Measurements from ENCODE around the gene RABL2A. TPM values are rescaled to one million over a fixed set of nuclear protein-coding genes. Genes with fewer than 3 reads are reported as not detected.
"Not testable (repeated sequence)": the region's sequence is repeated elsewhere in the genome, so short reads cannot be mapped to it uniquely, and the experiment has no call there.

Gene RABL2A
- 10 to 100 TPM; 10.8 to 15.3 TPM for total RNA-seq
- long read RNA-seq, donor 1, partial matches to known transcripts = 4 of 8 reads
- long read RNA-seq, donor 1, other reads (novel, unspliced or antisense) = 4 of 8 reads
- long read RNA-seq, donor 2, partial matches to known transcripts = 3 of 12 reads
- long read RNA-seq, donor 2, other reads (novel, unspliced or antisense) = 5 of 12 reads

DNA sequence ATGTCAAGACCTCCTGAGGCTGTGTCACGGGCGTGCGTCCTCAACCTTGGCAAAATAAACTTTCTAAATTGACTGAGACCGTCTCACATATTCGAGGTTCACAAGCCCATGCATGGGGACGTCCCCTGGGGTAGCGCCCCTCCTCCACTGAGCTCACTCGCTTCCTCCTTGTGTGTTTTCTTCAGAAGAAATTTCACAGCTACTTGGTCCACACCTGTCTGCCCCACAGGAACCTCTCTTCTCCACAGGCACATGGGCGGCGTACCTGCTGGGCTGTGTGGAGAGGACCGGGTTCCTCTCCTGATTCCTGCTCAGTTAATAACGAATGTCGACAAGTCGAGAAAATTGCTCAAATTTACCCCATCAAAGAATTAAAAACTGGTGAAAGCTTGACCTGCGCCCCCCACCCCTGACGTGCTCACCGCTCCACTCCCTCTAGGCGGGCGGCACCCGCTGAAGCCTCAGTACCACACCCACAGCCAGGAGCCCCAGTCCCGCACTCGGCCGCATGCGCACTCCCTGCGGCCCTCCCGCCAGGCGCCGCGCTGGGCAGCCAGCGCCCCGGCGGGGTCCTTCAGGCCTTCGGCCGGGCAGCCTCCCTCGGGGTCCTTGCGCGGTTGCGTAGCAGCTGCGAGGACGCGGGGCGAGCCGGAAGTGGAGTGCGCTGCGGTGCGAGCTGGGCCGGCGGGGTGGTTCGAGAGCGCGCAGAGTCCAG is at the start of gene RABL2A:
TSS of gene RABL2A (plus strand) at position 651 of the 715 bp plus-strand sequence. CDS start 1,341 bp downstream, outside the sequence.
- DNase-seq (ENCODE audit: low spot score) = peak; percentile 96
- intact Hi-C loops (cut with DNase I) = not testable (repeated sequence)

DNA sequence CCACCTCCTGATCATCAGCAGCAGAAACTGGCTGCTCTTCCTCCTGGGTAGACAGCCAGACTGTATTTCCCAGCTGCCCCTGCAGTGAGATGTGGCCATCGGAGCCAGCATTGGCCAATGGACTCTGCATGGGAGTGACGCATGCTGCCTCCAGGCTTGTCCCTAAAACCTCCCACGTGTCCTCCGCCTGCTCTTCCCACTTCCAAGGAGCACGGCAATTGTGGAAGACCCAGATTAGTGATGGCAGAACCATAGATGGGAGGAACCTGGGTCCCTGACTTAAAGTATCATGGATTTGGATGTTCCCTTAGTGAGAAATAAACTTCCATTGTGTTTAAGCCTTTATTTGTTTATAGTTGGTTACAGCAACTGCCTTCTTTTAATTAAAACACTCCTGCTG is 48.6 kb upstream of the RABL2A start:
- intact Hi-C loops (cut with DNase I) = not testable (repeated sequence)
- peak; percentile 80 for DNase-seq (ENCODE audit: low spot score)

DNA sequence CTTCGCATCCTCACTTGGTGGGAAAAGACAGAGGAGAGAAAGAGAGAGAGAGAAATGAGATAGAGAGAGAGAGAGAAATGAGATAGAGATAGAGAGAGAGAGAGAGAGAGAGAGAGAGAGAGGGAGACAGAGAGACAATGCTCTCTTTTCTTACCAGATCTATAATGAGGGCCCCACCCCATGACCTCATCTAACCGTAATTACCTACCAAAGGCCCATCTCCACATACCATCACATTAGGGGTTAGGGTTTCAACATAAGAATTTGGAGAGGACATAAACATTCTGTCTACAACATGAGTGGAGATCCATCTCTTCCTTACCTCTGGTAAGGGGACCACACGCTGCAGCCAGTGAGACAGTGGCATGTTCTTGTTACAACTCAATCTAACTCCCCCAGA is 44.6 kb upstream of the RABL2A start:
- DNase-seq (ENCODE audit: low spot score); intact Hi-C loops (cut with DNase I): not testable (repeated sequence)

DNA sequence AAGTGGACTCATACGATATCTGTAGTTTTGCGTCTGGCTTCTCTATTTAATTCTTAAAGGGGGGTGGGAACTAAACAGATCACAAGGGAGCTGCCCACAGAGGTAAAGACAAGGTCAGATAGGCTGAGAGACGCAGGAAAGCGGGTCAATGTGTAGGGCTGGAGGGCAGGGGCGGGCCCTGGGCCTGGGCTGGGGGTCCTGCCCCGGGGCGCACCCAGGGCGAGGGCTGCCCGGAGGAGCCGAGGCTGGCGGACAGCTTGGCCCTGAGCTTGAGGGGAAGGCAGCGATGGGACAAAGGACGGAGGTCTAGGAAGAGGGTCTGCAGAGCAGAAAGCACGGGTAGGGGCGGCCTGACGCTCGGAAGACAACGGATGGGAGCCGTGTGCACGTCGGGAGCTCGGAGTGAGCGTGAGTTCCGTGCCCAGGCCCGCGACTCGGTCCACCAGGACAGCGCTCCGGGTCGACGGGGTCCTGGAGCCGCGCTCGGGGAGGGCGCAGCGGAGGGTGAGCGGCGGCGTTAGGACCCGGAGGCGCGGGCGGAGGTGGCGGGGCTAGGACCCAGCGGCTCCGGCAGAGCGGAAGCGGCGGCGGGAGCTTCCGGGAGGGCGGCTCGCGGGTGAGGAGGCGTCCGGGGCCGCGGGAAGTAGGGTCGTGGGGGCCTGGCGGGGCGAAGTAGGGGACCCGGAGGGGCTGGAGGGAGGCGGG is 43.4 kb upstream of the RABL2A start:
- DNase-seq (ENCODE audit: low spot score) = peak; percentile 95

DNA sequence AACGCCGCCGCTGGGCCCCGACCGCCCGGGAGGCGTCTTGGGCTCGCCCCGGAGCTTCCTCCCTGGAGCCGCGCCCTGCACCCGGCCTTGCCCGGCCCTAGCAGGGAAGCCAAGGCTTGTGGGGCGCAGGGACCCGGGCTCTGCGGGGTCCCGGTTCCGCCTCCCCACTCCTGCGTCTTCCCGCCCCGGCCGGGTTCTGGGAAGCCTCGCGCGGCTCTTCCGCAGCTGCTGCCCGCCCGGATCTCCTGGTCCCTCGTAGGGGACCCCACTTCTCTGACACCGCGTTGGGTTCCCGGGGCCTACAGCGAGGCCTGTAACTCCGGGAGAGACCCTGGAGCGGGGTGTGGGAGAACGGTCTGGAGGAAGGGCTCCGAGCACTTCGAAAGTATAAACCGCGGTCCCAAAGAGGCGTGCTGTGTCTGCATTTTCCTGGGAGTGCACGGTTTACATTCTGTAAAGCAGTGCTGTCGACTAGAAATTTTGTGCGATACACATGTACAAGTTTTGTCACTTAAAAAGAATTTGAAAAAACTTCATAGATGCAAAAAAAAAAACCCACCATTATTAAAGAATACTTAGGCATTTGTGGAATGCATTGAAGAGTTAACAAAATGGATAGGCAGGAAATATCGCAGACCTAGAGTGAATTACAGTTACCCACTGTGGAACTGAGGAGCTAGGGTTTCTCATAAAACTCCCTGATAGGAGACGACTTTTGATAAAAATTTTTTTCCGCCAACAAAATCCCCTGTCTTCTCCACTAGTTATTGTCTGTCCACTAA is 42.6 kb upstream of the RABL2A start:
- intact Hi-C loops (cut with DNase I) = not testable (repeated sequence)
- peak; percentile 74 for DNase-seq (ENCODE audit: low spot score)

More for the DNA sequence above, 43.4 kb upstream of the RABL2A start:
- intact Hi-C loops (cut with DNase I) = not testable (repeated sequence)

DNA sequence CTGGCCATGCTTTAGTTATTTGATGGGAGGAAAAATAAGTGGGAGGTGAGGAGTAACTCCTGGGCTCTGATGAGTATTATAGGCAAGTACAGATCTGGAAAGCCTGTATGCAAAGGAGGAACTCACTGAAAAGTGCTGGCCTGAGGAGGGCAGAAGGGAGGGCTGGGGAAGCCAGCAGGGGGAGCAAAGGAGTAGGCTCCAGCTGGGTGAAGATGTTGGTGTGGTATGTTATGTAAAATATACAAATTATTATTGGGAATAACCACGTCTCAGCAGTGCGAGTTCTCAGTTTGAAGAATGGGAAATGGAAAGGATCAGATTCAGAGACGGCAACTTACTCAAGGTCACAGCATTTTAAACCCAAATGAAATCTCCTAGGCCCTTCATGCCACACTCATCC is 39.9 kb upstream of the RABL2A start:
- intact Hi-C loops (cut with DNase I) = not testable (repeated sequence)
- DNase-seq (ENCODE audit: low spot score) = peak; percentile 81

DNA sequence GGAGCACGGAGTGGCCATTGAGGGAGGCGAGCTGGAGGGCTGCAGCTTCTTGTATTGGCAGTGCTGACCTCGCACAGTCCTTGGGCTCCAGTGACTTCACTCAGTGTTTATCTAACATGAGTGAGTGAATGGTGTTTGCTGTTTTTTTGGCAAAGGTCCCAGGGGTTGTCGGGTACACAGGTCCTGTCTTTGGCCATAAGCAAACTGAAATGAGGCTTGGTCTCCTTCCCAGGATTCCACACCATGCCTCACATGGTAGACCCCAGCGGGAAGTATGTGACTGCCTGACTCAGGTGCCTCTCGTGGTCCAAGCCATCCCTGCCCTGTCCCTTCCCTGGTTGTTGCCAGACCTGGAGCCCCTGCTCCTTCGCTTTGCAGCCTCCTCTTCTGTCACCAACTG is 37.5 kb upstream of the RABL2A start:
- intact Hi-C loops (cut with DNase I); DNase-seq (ENCODE audit: low spot score): not testable (repeated sequence)

DNA sequence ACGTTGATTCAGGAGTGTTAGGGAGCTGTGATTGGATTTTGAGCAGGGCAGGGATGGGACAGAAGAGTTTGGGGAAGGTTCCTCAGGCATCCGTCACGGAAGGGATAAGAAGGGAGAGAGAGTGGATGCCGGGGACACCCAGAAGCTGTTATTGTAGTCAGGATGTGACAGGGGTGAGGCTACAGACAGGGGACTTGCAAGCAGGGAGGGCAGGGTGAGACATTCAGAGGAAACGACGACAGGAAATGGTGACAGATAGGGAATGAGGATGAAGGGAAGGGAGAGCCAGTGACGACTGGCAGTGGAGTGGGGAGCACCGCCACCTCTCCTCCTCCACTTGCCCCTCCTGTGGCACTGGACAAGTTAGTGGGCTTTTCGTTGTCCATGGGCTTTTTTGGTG is 35.1 kb upstream of the RABL2A start:
- DNase-seq (ENCODE audit: low spot score); intact Hi-C loops (cut with DNase I): not testable (repeated sequence)

DNA sequence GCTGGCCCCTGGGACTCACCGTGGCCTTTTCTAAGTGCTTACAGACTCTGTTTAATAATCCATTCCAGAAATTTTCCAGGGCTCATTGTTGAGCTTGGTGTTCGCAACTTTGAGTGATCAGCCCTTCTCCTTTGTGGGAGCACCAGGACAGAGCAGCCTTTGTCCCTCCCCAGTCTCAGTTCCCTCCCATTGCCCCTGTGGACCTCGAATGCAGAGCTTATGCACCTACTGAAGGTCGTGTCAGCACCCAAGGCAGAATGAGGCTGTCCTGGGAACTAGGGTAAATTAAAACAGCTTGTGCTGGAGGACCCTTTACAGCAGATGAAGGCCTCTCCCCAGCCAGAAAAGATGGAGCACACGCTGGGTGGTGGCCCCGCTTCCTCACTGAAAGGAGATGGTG is 33.8 kb upstream of the RABL2A start:
- DNase-seq (ENCODE audit: low spot score); intact Hi-C loops (cut with DNase I): not testable (repeated sequence)

DNA sequence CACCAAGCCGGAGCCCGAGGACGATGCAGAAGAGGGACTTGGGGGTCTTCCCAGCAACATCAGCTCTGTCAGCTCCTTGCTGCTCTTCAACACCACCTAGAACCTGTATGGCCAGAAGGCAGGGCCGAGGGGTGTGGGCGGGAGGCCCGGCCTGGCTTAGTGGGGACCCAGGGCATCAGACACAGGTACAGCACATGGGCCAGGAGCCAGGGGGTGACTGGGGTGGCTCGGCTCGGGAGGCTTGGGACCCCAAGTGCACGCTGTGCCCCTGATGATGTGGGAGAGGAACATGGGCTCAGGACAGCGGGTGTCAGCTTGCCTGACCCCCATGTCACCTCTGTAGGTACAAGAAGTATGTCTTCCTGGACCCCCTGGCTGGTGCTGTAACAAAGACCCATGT is 31.3 kb upstream of the RABL2A start:
- intact Hi-C loops (cut with DNase I); DNase-seq (ENCODE audit: low spot score): not testable (repeated sequence)

DNA sequence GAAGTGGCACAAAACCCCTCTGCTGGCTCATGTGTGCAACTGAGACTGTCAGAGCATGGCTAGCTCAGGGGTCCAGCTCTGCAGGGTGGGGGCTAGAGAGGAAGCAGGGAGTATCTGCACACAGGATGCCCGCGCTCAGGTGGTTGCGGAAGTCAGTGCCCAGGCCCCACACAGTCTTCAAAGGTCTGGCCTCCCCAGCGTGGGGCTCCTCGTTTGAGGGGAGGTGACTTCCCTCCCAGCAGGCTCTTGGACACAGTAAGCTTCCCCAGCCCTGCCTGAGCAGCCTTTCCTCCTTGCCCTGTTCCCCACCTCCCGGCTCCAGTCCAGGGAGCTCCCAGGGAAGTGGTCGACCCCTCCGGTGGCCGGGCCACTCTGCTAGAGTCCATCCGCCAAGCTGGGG is 29.9 kb upstream of the RABL2A start:
- intact Hi-C loops (cut with DNase I) = not testable (repeated sequence)

DNA sequence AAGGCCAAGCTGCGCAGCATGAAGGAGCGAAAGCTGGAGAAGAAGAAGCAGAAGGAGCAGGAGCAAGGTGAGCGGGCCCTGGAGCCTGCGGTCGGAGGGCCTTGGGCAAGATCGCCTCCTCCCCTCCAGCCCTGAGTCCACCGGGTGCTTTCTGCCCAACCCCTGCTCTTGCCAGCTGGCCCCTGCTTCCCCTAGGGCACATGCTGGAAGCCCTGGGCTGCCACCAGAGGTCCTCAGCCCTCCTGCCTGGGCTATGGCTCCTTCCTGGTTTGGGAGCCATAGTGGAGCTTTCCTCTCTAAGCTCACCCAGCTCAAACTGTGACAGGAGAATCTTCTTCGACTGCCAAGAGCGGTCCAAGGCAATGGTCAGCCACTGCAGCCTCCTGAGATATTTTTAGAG is 29.5 kb upstream of the RABL2A start:
- DNase-seq (ENCODE audit: low spot score); intact Hi-C loops (cut with DNase I): not testable (repeated sequence)

More for the DNA sequence above, 29.9 kb upstream of the RABL2A start:
- not testable (repeated sequence) for DNase-seq (ENCODE audit: low spot score)

DNA sequence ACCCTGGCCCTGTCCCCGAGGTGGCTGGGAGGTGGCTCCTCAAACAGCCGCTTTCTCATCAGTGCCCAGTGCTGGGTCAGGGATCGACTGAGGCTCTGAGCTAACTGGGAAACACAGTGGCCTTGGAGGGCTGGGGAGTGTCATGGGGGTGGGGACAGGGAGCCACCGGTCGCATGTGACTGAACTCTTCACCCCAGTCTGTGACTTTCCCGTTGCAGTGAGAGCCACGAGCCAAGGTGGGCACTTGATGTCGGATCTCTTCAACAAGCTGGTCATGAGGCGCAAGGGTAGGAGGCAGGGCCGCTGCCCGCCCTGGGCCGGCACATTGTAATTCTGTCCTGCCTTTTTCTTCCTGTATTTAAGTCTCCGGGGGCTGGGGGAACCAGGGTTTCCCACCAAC is 28.9 kb upstream of the RABL2A start:
- DNase-seq (ENCODE audit: low spot score) = peak; percentile 75
- intact Hi-C loops (cut with DNase I) = not testable (repeated sequence)

DNA sequence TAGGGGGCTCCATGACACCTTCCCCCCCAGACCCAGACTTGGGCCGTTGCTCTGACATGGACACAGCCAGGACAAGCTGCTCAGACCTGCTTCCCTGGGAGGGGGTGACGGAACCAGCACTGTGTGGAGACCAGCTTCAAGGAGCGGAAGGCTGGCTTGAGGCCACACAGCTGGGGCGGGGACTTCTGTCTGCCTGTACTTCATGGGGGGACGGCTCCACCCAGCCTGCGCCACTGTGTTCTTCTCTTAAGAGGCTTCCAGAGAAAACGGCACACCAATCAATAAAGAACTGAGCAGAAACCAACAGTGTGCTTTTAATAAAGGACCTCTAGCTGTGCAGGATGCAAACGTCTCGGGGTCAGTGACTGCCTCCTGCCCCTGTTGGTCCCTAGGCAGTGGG is 28.3 kb upstream of the RABL2A start:
- DNase-seq (ENCODE audit: low spot score); intact Hi-C loops (cut with DNase I): not testable (repeated sequence)

DNA sequence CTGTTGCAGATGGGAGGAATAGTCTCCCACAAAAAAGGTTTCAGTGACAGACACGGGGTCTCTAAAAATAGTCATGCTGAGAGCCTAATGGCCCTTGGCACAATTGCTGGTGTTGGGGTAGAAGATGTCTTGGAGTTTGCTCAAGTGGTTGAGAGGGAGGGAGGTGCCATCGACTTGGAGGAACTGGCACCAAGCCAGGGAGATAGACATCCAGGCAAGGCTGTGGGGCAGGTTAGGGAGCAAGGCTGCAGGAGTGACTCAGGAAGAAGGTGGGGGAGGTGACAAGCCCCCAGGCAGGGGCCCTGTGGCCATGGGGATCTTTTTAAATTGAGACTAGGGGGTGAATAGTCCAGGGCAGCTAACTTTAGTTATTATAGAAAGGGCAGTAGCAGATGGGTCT is 27.9 kb upstream of the RABL2A start:
- intact Hi-C loops (cut with DNase I); DNase-seq (ENCODE audit: low spot score): not testable (repeated sequence)

DNA sequence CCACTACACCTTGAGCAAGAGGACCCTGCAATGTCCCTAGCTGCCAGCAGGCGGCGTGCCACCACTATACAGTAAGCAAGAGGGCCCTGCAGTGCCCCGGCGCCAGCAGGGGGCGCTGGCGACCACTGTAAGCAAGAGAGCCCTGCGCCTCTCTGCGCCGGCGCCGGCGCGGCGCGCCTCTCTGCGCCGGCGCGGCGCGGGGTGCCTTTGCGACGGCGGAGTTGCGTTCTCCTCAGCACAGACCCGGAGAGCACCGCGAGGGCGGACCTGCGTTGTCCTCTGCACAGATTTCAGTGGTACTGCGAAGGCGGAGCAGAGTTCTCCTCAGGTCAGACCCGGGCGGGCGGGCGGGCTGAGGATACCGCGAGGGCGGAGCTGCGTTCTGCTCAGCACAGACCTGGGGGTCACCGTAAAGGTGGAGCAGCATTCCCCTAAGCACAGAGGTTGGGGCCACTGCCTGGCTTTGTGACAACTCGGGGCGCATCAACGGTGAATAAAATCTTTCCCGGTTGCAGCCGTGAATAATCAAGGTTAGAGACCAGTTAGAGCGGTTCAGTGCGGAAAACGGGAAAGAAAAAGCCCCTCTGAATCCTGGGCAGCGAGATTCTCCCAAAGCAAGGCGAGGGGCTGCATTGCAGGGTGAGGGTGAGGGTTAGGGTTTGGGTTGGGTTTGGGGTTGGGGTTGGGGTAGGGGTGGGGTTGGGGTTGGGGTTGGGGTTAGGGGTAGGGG is 24.9 kb upstream of the RABL2A start:
- peak; percentile 83 for DNase-seq (ENCODE audit: low spot score)
- intact Hi-C loops (cut with DNase I) = not testable (repeated sequence)

DNA sequence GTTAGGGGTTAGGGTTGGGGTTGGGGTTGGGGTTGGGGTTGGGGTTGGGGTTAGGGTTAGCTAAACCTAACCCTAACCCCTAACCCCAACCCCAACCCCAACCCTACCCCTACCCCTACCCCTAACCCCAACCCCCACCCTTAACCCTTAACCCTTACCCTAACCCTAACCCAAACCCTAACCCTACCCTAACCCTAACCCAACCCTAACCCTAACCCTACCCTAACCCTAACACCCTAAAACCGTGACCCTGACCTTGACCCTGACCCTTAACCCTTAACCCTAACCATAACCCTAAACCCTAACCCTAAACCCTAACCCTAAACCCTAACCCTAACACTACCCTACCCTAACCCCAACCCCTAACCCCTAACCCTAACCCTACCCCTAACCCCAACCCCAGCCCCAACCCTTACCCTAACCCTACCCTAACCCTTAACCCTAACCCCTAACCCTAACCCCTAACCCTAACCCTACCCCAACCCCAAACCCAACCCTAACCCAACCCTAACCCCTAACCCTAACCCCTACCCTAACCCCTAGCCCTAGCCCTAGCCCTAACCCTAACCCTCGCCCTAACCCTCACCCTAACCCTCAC is 24.1 kb upstream of the RABL2A start:
- DNase-seq (ENCODE audit: low spot score) = no peak
- intact Hi-C loops (cut with DNase I) = no loop called here

DNA sequence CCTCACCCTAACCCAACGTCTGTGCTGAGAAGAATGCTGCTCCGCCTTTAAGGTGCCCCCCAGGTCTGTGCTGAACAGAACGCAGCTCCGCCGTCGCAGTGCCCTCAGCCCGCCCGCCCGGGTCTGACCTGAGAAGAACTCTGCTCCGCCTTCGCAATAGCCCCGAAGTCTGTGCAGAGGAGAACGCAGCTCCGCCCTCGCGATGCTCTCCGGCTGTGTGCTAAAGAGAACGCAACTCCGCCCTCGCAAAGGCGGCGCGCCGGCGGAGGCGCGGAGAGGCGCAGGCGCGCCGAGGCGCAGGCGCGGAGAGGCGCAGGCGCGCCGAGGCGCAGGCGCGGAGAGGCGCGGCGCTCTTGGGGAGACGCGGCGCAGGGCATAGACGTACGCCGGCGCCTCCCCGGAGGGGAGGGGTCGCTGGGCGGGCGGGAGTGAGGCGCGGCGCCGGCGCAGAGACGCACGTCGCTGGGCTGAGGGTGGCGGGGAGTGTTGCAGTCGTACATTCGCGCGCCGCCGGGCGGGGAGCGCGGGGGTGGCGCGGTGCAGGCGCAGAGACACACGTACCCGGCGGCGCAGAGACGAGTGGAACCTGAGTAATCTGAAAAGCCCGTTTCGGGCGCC is 23.5 kb upstream of the RABL2A start:
- DNase-seq (ENCODE audit: low spot score) = peak; percentile 97
- intact Hi-C loops (cut with DNase I) = not testable (repeated sequence)

All from posterior vena cava (tissue), 2 donors.